GM10266 (cell line): ENCODE results near the gene RAB22A.

Experiments
- DNase-seq: peaks from one replicate; pipeline ENCODE4 v3.0.0; 2012; ENCODE audit errors: extremely low spot score
- TF ChIP-seq, protein P1 (sequence below): IDR thresholded peaks from 2 replicates; pipeline ENCODE4 v1.5.1; 2012; ENCODE audit warnings: mild to moderate bottlenecking, low read depth; ENCODE audit not compliant: control insufficient read depth, insufficient read depth; ENCODE audit errors: missing control alignments

RAB22A gene

DNA sequence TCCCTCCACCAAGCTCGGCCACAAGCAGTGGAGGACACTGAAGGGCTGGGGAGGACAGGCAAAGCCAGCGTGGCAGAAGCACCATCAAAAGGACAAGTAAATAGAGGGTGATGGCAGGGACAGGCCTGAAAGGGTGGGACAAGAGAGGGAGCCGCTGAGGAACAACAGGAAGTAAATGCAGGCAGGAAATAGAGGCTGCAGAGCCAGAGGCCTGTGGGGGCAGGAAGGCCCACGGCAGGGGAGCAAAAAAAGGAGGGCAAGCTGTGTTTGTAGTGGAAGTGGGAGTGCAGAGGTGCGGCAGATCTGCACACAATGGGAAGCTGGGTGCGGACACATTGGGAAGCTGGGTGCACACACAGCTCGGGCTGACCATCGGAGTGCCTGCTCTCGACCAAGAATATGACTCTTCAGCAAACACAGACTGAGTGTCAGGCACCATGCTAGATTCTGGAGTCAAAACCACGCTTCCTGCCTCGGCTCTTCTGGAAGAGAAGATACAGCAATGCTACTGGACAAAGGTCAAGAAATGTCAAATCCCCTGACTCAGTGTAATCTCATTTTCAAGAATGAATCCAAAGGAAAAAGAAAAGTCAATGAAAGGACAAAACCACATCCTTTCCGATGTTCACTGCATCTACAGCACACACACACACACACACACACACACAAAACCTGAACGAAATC, 40.4 kb upstream of the RAB22A start:
- TF ChIP-seq, protein P1, sequence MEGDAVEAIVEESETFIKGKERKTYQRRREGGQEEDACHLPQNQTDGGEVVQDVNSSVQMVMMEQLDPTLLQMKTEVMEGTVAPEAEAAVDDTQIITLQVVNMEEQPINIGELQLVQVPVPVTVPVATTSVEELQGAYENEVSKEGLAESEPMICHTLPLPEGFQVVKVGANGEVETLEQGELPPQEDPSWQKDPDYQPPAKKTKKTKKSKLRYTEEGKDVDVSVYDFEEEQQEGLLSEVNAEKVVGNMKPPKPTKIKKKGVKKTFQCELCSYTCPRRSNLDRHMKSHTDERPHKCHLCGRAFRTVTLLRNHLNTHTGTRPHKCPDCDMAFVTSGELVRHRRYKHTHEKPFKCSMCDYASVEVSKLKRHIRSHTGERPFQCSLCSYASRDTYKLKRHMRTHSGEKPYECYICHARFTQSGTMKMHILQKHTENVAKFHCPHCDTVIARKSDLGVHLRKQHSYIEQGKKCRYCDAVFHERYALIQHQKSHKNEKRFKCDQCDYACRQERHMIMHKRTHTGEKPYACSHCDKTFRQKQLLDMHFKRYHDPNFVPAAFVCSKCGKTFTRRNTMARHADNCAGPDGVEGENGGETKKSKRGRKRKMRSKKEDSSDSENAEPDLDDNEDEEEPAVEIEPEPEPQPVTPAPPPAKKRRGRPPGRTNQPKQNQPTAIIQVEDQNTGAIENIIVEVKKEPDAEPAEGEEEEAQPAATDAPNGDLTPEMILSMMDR, result no peak
- DNase-seq, result no peak

DNA sequence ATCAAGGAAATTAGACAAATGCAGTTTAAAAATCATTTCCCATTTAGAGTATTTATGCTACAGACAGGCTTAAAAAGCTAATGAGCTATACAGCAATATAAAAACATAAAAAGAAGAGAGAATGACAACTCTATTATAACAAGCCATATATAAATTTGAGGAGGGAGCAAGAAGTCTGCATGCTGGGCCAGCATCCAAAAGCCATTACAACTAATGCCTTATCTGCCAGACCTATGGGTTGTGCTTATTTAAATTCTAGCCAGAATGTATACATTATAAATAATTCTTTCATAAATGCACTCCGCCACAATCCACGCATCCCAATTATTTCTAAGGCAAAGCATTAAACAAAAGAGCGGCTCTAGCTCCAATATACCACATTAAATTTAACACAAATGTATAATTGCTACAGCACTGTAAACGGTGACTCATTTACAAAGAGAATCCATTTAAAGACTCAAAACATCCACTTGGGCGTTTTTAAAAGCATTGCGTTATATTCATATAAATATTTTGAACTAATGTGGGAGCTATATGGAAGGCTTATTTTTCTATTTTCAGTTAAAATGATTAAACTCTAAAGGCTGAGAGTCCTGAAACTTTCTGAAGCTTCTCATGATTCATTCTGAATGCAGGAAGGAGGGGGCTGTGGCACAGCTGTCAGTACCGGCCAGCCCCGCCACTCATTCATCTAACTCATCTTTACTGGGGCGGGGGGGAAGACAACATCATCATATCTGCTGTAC, 37.7 kb upstream of the RAB22A start:
- TF ChIP-seq, protein P1, result no peak
- DNase-seq, result no peak

DNA sequence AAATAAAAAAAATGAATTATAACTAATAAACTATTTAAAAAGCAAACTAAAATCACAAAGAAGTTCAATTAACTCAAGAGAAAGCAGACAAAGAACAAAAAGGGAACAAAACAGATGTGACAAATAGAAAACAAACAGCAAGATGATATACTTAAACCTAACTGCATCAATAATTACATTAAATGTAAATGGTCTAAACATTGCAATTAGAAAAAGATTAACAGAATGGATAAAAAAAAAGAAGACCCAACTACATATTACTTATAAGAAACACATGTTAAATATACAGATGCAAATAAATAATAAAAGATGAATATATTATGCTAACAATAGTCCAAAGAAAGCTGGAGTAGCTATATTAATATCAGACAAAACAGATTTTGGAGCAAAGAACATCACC, 35.1 kb upstream of the RAB22A start:
- DNase-seq, result no peak
- TF ChIP-seq, protein P1, result no peak

DNA sequence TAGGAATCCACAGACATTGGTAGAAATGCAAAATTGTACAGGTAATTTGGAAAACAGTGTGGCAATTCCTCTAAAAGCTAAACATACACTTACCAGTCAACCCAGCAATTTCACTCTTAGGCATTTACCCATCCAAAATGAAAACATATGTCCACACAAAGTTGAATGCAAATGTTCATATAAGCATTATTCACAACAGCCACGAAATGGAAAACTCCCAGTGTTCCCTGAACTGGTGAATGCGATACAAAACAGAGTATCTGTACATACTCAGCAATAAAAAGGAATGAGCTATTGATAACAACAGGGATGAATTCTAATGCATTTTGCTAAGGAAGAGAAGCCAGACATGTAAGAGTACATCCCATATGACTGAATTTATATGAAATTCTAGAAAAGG, 32.4 kb upstream of the RAB22A start:
- TF ChIP-seq, protein P1, result no peak
- no peak for DNase-seq

DNA sequence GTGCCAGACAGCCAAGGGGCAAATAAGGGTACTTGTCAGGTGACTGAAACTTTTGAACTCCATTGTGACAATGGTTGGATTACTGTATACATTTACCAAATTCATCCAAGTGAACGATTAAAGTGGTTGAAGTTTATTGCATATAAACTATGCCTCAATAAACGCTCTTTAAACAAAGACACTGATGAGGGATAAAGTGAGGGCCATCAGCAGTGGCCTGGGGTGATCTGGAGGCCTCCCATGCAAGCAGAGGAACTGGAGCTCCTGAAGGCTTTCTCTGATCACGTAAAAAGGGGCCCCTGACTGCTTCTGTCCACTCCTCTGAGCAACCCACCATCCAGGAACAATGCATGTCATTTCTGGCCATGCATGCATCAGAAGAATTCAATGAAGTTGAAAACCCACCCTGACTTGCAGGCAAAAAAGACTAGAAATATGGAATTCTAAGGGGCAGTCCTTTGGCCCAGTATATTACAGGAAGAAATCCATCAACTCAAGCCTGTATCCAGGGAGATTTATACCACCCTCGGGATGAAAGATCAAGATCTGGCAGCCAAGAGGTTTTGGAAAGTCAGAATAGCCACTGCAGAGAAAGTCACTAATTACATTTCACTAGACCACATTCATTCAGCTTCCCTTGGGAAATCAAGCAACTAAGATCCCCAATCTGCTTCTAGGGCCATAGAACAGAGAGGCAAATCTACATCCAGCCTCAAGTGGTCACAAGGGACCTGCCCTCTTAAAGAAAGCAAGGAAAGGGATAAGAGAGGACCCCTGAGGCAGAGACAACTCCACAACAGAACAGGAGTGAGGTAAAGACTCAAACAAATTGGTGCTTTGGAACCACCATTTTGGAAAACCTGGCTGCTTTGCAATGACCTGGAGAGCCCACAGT, 31.7 kb upstream of the RAB22A start:
- TF ChIP-seq, protein P1, result no peak
- no peak for DNase-seq

DNA sequence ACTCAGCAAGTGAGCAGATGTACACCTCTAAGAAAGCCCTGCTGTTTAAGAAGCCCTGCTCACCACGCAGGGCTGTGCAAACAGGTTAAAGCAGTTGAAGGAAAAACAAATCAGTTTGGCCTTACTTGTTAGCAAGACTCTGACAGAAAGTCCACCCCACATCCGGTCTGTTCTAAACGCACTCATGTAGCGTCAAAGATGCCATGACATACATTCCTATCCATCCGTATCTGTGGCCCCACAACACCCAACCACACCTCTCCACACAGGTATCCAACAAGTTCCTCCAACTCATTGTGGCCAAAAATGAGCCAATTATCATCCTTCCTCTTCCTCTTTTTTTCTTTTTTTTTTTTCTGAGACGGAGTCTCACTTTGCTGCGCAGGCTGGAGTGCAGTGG, 22.8 kb upstream of the RAB22A start:
- TF ChIP-seq, protein P1, result no peak
- DNase-seq, result peak; percentile 24
